Keratinocyte (primary cell): ENCODE results near the gene NUP210.

Experiments used
- EZH2 ChIP-seq: IDR thresholded peaks from one replicate; pipeline ENCODE4 v1.6.1; 2012; ENCODE audit warnings: inconsistent platforms, mild to moderate bottlenecking, low read length, moderate library complexity
- TF ChIP-seq, protein P1 (sequence below), 3 experiments: IDR thresholded peaks in 1 of 3; conservative IDR thresholded peaks in 1 of 3; optimal IDR thresholded peaks in 1 of 3; 2 replicates in 2 of 3; 3 replicates in 1 of 3; pipeline versions ENCODE3 to v1.5.1; 2011; ENCODE audit warnings: low read length in 3 of 3, mild to moderate bottlenecking in 3 of 3, moderate library complexity in 2 of 3, control low read depth in 1 of 3, inconsistent platforms in 1 of 3; ENCODE audit not compliant: insufficient read depth in 2 of 3; ENCODE audit errors: extremely low read depth in 1 of 3

- TF ChIP-seq, protein P1, sequence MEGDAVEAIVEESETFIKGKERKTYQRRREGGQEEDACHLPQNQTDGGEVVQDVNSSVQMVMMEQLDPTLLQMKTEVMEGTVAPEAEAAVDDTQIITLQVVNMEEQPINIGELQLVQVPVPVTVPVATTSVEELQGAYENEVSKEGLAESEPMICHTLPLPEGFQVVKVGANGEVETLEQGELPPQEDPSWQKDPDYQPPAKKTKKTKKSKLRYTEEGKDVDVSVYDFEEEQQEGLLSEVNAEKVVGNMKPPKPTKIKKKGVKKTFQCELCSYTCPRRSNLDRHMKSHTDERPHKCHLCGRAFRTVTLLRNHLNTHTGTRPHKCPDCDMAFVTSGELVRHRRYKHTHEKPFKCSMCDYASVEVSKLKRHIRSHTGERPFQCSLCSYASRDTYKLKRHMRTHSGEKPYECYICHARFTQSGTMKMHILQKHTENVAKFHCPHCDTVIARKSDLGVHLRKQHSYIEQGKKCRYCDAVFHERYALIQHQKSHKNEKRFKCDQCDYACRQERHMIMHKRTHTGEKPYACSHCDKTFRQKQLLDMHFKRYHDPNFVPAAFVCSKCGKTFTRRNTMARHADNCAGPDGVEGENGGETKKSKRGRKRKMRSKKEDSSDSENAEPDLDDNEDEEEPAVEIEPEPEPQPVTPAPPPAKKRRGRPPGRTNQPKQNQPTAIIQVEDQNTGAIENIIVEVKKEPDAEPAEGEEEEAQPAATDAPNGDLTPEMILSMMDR (optimal IDR thresholded peaks at IDR 0.05 in 1 of 3, IDR thresholded peaks at IDR 0.05 in 1 of 3, conservative IDR thresholded peaks at IDR 0.05 in 1 of 3; ENCODE audit: extremely low read depth in 1 of 3, insufficient read depth in 2 of 3, low read length in 3 of 3): no peak
- TF ChIP-seq EZH2: no peak
Observed at GRCh38 chr3:13407475-13407874, 12.6 kb downstream of the NUP210 start.
